Daoy (cell line): Measurements from ENCODE around the gene CACNA1G. TPM values are rescaled to one million over a fixed set of nuclear protein-coding genes. Genes with fewer than 3 reads are reported as not detected.

Source experiments
- DNase-seq: peaks from one replicate; pipeline ENCODE4 v3.0.0-alpha.2; 2015; ENCODE audit warnings: low read depth
- total RNA-seq: library from RNA; depleted of rRNA; stranded (reverse); fragments of >200 nt; shearing (Covaris generic); gene quantifications from 2 replicates; pipeline ENCODE4 v1.2.3, GENCODE V29; 2014

CACNA1G gene
- total RNA-seq, 1 experiment from 2014 or later = 0.23 TPM

GRCh38 chr17:50547736-50548083 lies 12.8 kb upstream of the CACNA1G start:
- no peak for DNase-seq

- DNase-seq = no peak
Observed at GRCh38 chr17:50548831-50549230, 11.7 kb upstream of the CACNA1G start.

- no peak for DNase-seq
Observed at GRCh38 chr17:50549256-50549941, 11.1 kb upstream of the CACNA1G start.

- no peak for DNase-seq
Observed at GRCh38 chr17:50549969-50550368, 10.5 kb upstream of the CACNA1G start.

- peak; percentile 79 for DNase-seq
Observed at GRCh38 chr17:50550661-50551432, 9.7 kb upstream of the CACNA1G start.

GRCh38 chr17:50551433-50551815 lies 9.1 kb upstream of the CACNA1G start:
- no peak for DNase-seq

GRCh38 chr17:50551884-50552283 lies 8.6 kb upstream of the CACNA1G start:
- DNase-seq = no peak

- DNase-seq = no peak
Observed at GRCh38 chr17:50554201-50554600, 6.3 kb upstream of the CACNA1G start.

GRCh38 chr17:50556803-50557202 lies 3.7 kb upstream of the CACNA1G start:
- no peak for DNase-seq

GRCh38 chr17:50557630-50558029 lies 2.9 kb upstream of the CACNA1G start:
- DNase-seq = no peak

GRCh38 chr17:50558091-50558490 lies 2.4 kb upstream of the CACNA1G start:
- no peak for DNase-seq

- no peak for DNase-seq
Observed at GRCh38 chr17:50558581-50558940, 2.0 kb upstream of the CACNA1G start.

GRCh38 chr17:50558941-50559614 lies 1.4 kb upstream of the CACNA1G start:
- DNase-seq = no peak

GRCh38 chr17:50559674-50560184 lies 786 bp upstream of the CACNA1G start:
- DNase-seq = peak; percentile 76

GRCh38 chr17:50560931-50561745 lies 623 bp downstream of the CACNA1G start:
- DNase-seq = no peak

- DNase-seq = no peak
Observed at GRCh38 chr17:50561746-50562141, 1.2 kb downstream of the CACNA1G start.

- DNase-seq = no peak
Observed at GRCh38 chr17:50562242-50563091, 2.0 kb downstream of the CACNA1G start.

GRCh38 chr17:50563092-50563511 lies 2.6 kb downstream of the CACNA1G start:
- DNase-seq = no peak

GRCh38 chr17:50564916-50565315 lies 4.4 kb downstream of the CACNA1G start:
- DNase-seq = peak; percentile 57

- DNase-seq = no peak
Observed at GRCh38 chr17:50565402-50566350, 5.2 kb downstream of the CACNA1G start.
